Activated CD4-positive, alpha-beta memory T cell treated with anti-CD3 and anti-CD28 coated beads for 36 hours (primary cell): ENCODE results near the gene STAT6. TPM values are rescaled to one million over a fixed set of nuclear protein-coding genes. Genes with fewer than 3 reads are reported as not detected.

Experiments used
- CTCF ChIA-PET: fragments of 350-600 bp; sonication (Branson Sonifier 250); formaldehyde crosslinking; loops from one replicate; lab custom pipeline; 2021; ENCODE audit warnings: antibody characterized with exemption, inconsistent platforms; lab: Charles Lee
- POLR2A ChIA-PET: fragments of 350-600 bp; sonication (Branson Sonifier 250); formaldehyde crosslinking; loops from one replicate; lab custom pipeline; 2021; ENCODE audit warnings: antibody characterized with exemption; lab: Charles Lee
- DNase-seq: peaks from one replicate; pipeline ENCODE4 v3.0.0-alpha.2; 2020
- H3K27ac Mint-ChIP-seq: one replicate; pipeline ENCODE4 v1.8.0; 2021; ENCODE audit warnings: mixed read lengths
- H3K27me3 Mint-ChIP-seq: one replicate; pipeline ENCODE4 v1.8.0; 2021; ENCODE audit warnings: mixed read lengths
- H3K36me3 Mint-ChIP-seq: one replicate; pipeline ENCODE4 v1.8.0; 2021; ENCODE audit warnings: mixed read lengths
- H3K4me1 Mint-ChIP-seq: one replicate; pipeline ENCODE4 v1.8.0; 2021; ENCODE audit warnings: low read depth, mixed read lengths
- H3K4me3 Mint-ChIP-seq: one replicate; pipeline ENCODE4 v1.8.0; 2021; ENCODE audit warnings: mild to moderate bottlenecking, mixed read lengths
- H3K9me3 Mint-ChIP-seq: one replicate; pipeline ENCODE4 v1.8.0; 2021; ENCODE audit warnings: mixed read lengths
- intact Hi-C: fragments of 100-400 bp; cut with micrococcal nuclease; formaldehyde crosslinking; loops from one replicate; pipeline ENCODE4 v1.15.1; 2023
- total RNA-seq, 2 experiments: library from RNA; stranded (reverse); gene quantifications; one replicate each; pipeline ENCODE4 v1.2.3, GENCODE V29; 2021

STAT6 gene
- total RNA-seq, 2 experiments from 2014 or later: 209 to 218 TPM

DNA sequence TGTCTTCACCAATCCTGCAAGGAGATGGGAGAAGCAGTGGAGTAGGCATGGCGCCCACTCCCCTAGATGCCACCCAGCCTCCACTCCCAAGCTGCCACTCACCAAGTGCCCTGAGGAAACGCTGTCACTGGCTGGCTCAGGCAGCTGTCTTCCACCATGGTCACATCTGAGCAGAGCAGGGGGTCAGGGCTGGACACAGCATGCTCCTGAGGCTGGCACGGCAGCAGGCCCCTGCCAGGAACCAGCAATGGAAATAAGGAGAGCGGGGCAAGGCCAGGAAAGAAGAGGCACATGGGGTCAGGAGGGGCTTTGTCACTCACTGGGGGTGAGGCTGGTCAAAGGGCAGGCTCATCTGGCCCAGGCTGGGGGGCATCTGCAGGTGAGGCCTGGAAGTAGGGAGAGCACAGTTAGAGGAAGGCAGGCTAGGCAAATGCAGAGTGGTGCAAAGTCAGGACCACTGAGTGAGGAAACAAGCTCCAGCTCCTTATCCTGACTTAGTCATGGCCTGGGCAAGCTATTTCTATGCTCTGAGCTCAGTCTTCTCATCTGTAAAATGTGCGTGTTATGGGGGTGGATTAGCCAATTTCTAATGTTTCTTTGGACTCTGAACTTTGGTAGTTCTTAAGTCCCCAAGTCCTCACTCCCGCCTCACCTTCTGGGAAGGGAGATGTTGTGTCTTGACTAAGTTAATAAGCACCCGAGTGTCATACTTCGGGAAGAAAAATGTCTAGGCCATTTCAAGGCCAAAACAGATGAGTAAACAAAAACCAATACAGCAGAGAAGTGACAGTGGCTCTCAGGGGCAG lies 14.2 kb downstream of the STAT6 start:
- POLR2A ChIA-PET: interaction anchor here (0.9 to 9.6 kb wide), 4 partner anchors 9 to 32 kb away, joined by 3 to 83 read pairs (median 4); partner anchors contain the start of gene STAT6
- intact Hi-C loops: no loop called here
- H3K9me3 Mint-ChIP-seq: no peaks in the 10 kb centered on the region
- peak; percentile 8 for DNase-seq
- H3K4me3 Mint-ChIP-seq: no peak overlapping the region
- peaks cover 41% of the 10 kb centered on the region for H3K4me1 Mint-ChIP-seq
- H3K27ac Mint-ChIP-seq: peak overlapping the region; percentile 92
- CTCF ChIA-PET: interaction anchor here (7.8 to 14.4 kb wide), 2 partner anchors 15 to 22 kb away, joined by 62 to 251 read pairs; partner anchors contain the start of genes NEMP1 and STAT6
- no peaks in the 10 kb centered on the region for H3K27me3 Mint-ChIP-seq
- H3K36me3 Mint-ChIP-seq: peaks cover 63% of the 10 kb centered on the region

- H3K4me3 Mint-ChIP-seq: no peak overlapping the region
- no peaks in the 10 kb centered on the region for H3K27me3 Mint-ChIP-seq
- ChIA-PET CTCF (interaction anchor here (1.2 to 14.4 kb wide), 3 partner anchors 12 to 22 kb away, joined by 3 to 251 read pairs (median 62); partner anchors contain the start of genes NEMP1 and STAT6), POLR2A (interaction anchor here (0.9 to 9.6 kb wide), 5 partner anchors 8 to 32 kb away, joined by 3 to 83 read pairs (median 4); partner anchors contain the start of genes NEMP1 and STAT6)
- H3K27ac Mint-ChIP-seq: peak overlapping the region; percentile 92
- DNase-seq: peak; percentile 6
- H3K36me3 Mint-ChIP-seq: peaks cover 68% of the 10 kb centered on the region
- no peaks in the 10 kb centered on the region for H3K9me3 Mint-ChIP-seq
- H3K4me1 Mint-ChIP-seq: peaks cover 45% of the 10 kb centered on the region
- intact Hi-C loops: no loop called here
These were observed 15.0 kb downstream of the STAT6 start for GRCh38 chr12:57096099-57096572.

DNA sequence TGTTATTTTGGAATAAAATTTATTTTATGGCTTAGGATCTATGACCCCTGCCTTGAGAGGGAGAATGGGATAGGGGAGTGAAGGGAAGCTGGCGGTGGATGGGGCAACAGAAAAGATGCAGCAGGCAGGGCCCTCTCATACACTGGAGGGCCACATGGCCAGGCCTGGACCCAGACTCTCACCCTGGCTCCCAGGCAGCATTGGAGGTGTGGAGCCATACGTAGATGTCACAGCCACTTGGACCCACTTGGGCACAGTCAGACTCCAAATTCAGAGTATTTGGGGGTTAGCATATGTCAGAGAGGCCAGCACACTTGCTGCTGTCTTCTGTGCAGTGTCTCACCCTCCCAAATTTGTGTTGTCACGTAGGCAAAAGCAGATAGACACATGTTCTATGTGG lies 15.7 kb downstream of the STAT6 start:
- peaks cover 73% of the 10 kb centered on the region for H3K36me3 Mint-ChIP-seq
- no peaks in the 10 kb centered on the region for H3K9me3 Mint-ChIP-seq
- ChIA-PET CTCF (interaction anchor here (1.2 to 14.4 kb wide), 3 partner anchors 13 to 21 kb away, joined by 3 to 251 read pairs (median 62); partner anchors contain the start of genes NEMP1 and STAT6), POLR2A (interaction anchor here (1.2 to 9.6 kb wide), 3 partner anchors 11 to 17 kb away, joined by 4 to 83 read pairs (median 4); partner anchors contain the start of genes NEMP1 and STAT6)
- H3K27ac Mint-ChIP-seq: peak overlapping the region; percentile 92
- peak; percentile 9 for DNase-seq
- no peak overlapping the region for H3K4me3 Mint-ChIP-seq
- H3K4me1 Mint-ChIP-seq: peaks cover 52% of the 10 kb centered on the region
- H3K27me3 Mint-ChIP-seq: no peaks in the 10 kb centered on the region
- intact Hi-C loops: no loop called here

DNA sequence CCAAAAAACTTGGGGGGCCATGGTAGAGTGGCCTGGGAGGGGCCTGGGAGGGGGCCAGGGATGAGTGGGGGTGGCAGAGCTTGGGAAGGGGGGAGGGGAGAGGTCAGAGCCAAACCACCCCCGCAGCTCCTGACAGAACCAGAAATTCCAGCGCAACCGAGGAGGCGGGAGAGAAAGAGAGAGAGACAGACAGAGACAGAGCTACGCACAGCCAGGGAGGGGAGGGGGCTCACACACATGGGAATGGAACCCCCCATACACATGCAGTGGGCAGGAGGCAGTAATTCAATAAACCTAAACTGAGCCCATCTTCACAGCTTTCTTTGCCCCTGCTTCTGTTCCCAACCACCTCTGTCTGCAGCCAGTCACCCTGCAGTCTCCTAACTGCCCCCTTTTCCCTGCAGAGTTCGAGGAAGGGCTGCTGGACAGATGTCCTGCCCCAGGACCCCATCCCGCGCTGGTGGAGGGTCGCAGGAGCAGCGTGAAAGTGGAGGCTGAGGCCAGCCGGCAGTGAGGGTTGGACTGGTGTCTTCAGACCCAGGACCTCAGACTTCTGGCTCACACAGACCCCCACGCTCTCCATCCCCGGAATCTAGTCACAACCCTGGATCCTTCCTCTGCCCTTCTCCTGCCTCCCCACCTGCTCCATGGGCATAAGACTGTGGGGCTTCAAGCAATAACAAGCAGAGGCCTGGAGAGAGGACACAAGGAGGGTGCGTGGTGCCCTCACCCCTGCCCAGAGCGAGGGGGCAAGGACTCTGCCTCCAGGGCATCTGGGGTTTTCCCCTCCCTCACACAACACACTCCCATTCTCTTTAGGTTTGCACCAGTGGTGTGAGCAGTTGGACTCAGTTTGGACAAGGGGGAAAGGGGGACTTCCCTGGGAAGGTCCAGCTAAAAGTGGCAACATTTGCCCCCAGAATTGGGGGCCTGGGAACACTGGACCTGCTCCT lies 16.7 kb downstream of the STAT6 start:
- ChIA-PET CTCF (interaction anchor here (0.7 to 14.4 kb wide), 12 partner anchors 9 to 93 kb away, joined by 3 to 251 read pairs (median 4); partner anchors contain the start of genes NEMP1 and STAT6), POLR2A (interaction anchor here (0.7 to 9.6 kb wide), 9 partner anchors 9 to 966 kb away, joined by 3 to 83 read pairs (median 4); partner anchors contain the start of gene STAT6)
- H3K36me3 Mint-ChIP-seq: peaks cover 69% of the 10 kb centered on the region
- DNase-seq: peak; percentile 10
- peak overlapping the region; percentile 92 for H3K27ac Mint-ChIP-seq
- H3K4me3 Mint-ChIP-seq: peak overlapping the region; percentile 7
- H3K9me3 Mint-ChIP-seq: no peaks in the 10 kb centered on the region
- intact Hi-C loops: no loop called here
- peaks cover 59% of the 10 kb centered on the region for H3K4me1 Mint-ChIP-seq
- H3K27me3 Mint-ChIP-seq: no peaks in the 10 kb centered on the region

- ChIA-PET POLR2A (interaction anchor here (0.7 to 9.6 kb wide), 8 partner anchors 10 to 965 kb away, joined by 3 to 83 read pairs (median 4); partner anchors contain the start of gene STAT6), CTCF (interaction anchor here (0.7 to 14.4 kb wide), 18 partner anchors 10 to 92 kb away, joined by 3 to 251 read pairs (median 5); partner anchors contain the start of genes NEMP1 and STAT6)
- H3K27ac Mint-ChIP-seq: peak overlapping the region; percentile 92
- peak overlapping the region; percentile 69 for H3K4me3 Mint-ChIP-seq
- no peaks in the 10 kb centered on the region for H3K9me3 Mint-ChIP-seq
- H3K4me1 Mint-ChIP-seq: peaks cover 57% of the 10 kb centered on the region
- intact Hi-C loops: loop anchor here (1.0 to 2.0 kb wide), 3 partner anchors 15 to 85 kb away; partner anchors contain the start of gene NEMP1
- peak; percentile 88 for DNase-seq
- H3K27me3 Mint-ChIP-seq: no peaks in the 10 kb centered on the region
- H3K36me3 Mint-ChIP-seq: peaks cover 61% of the 10 kb centered on the region
These were observed 17.6 kb downstream of the STAT6 start for GRCh38 chr12:57093415-57094207.

- Mint-ChIP-seq H3K27me3 (no peaks in the 10 kb centered on the region), H3K36me3 (peaks cover 55% of the 10 kb centered on the region), H3K9me3 (no peaks in the 10 kb centered on the region), H3K4me3 (peak overlapping the region; percentile 69), H3K4me1 (peaks cover 57% of the 10 kb centered on the region), H3K27ac (peak overlapping the region; percentile 92)
- intact Hi-C loops: loop anchor here (1.0 to 2.0 kb wide), 3 partner anchors 14 to 85 kb away; partner anchors contain the start of gene NEMP1
- POLR2A ChIA-PET: interaction anchor here (0.5 to 9.6 kb wide), 6 partner anchors 10 to 24 kb away, joined by 3 to 83 read pairs (median 6); partner anchors contain the start of genes NEMP1 and STAT6
- DNase-seq: no peak
- CTCF ChIA-PET: interaction anchor here (0.7 to 14.4 kb wide), 13 partner anchors 16 to 91 kb away, joined by 3 to 251 read pairs (median 6); partner anchors contain the start of genes NEMP1 and STAT6
These were observed 18.2 kb downstream of the STAT6 start for GRCh38 chr12:57092876-57093414.

GRCh38 chr12:57092529-57092862 lies 18.7 kb downstream of the STAT6 start:
- CTCF ChIA-PET: interaction anchor here (0.6 to 14.4 kb wide), 14 partner anchors 14 to 91 kb away, joined by 3 to 251 read pairs (median 6); partner anchors contain the start of genes NEMP1 and STAT6
- H3K27ac Mint-ChIP-seq: peak overlapping the region; percentile 92
- peak overlapping the region; percentile 41 for H3K4me3 Mint-ChIP-seq
- H3K9me3 Mint-ChIP-seq: no peaks in the 10 kb centered on the region
- peaks cover 54% of the 10 kb centered on the region for H3K36me3 Mint-ChIP-seq
- no peaks in the 10 kb centered on the region for H3K27me3 Mint-ChIP-seq
- H3K4me1 Mint-ChIP-seq: peaks cover 57% of the 10 kb centered on the region
- intact Hi-C loops: loop anchor here (2.0 kb wide), 1 partner anchor 14 kb away; the partner anchor contains the start of gene NEMP1
- DNase-seq: peak; percentile 11
- POLR2A ChIA-PET: interaction anchor here (0.5 to 9.6 kb wide), 6 partner anchors 13 to 29 kb away, joined by 3 to 83 read pairs (median 6); partner anchors contain the start of genes NEMP1 and STAT6

- POLR2A ChIA-PET: interaction anchor here (0.7 to 9.6 kb wide), 5 partner anchors 13 to 29 kb away, joined by 3 to 83 read pairs (median 6); partner anchors contain the start of genes NEMP1 and STAT6
- no peaks in the 10 kb centered on the region for H3K9me3 Mint-ChIP-seq
- H3K36me3 Mint-ChIP-seq: peaks cover 49% of the 10 kb centered on the region
- intact Hi-C loops: loop anchor here (2.0 kb wide), 1 partner anchor 13 kb away; the partner anchor contains the start of gene NEMP1
- H3K27me3 Mint-ChIP-seq: no peaks in the 10 kb centered on the region
- H3K27ac Mint-ChIP-seq: peak overlapping the region; percentile 92
- CTCF ChIA-PET: interaction anchor here (0.6 to 14.4 kb wide), 13 partner anchors 14 to 90 kb away, joined by 3 to 251 read pairs (median 6); partner anchors contain the start of genes NEMP1 and STAT6
- peak; percentile 9 for DNase-seq
- H3K4me3 Mint-ChIP-seq: peak overlapping the region; percentile 41
- H3K4me1 Mint-ChIP-seq: peaks cover 53% of the 10 kb centered on the region
These were observed 19.3 kb downstream of the STAT6 start for GRCh38 chr12:57091638-57092528.
